ENCODE measurements around the gene U2AF2.

U2AF2 gene

DNA sequence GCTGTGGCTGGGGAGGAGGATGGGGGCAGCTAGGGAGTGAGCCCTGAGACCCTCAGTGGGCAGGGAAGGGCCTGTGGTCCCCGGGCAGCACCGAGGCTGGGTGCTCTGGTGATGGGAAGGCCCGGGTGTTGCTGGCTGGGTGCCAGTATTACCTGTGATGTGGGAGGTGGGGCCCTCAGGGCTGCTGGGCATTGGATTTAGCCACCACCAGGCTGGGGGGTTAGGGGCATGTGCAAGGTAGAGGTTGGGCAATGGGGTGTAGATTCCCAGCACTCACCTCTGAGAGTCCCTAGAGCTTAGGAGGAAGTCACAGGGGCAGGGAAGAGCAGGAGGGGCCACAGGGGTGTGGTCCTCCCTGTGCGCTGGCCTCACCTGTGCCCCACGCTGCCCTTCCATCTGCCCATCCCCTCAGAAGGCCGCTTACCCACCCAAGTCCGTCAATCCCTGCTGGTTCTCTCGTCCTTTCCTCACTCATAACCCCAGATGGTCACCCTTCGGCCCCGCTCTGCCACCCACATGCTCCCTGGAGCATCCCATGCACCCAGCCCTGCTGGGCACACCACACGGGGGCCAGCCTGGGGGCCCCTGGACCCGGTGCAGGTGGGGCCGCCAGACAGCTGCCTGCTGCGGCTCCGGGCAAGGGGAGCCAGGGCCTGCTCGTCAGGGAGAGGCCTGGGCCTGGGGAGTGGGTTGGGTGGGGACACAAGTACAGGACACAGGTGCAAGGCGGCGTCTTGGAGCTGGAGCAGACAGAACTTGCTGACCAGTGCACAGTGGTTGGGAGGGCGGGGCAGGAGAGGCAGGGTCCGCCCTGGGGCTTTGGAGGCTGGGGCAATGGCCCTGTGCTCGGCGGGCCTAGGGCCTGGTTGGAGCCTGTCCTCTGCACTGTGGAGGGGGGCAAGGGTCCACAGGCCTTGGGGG lies 32.7 kb downstream of the U2AF2 start:
- DNase-seq (ENCODE audit: extremely low read depth in 1 of 2, low read depth in 1 of 2): no peak

DNA sequence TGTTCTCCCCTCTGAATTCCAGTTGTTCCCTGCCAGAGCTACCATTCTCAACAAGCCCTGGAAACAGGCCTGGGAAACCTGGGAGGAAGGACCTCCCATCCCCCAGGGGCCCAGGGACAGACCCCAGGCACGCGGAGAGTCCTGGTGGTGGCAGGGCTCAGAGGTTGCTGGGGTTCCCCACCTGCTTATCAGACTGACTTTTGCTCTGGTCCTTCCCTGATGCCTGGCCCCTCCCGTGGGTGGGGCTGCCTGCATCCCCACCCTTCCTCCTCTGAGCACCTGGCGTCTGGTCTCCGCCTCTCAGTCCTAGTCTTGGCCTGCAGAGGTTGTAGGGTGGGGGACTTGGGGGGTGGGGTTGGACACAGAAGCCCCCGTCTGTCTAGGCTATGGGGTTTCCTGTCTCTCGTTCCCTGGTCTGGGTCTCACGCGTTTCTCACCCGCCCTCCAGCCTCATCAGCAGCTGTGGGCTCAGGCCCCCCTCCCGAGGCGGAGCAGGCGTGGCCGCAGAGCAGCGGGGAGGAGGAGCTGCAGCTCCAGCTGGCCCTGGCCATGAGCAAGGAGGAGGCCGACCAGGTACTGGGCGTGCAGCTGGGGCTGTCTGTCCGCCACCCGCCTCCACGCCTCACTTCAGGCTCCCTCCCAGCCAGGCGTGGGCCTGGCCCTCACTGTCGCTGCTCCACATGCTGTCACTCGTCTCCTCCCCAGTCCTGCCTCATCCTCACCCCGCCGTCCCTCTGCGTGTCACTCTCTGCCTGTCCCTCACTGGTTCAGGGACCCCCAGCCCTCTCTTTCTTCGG lies 33.8 kb downstream of the U2AF2 start:
- DNase-seq (ENCODE audit: extremely low read depth in 1 of 2, low read depth in 1 of 2): no peak

DNA sequence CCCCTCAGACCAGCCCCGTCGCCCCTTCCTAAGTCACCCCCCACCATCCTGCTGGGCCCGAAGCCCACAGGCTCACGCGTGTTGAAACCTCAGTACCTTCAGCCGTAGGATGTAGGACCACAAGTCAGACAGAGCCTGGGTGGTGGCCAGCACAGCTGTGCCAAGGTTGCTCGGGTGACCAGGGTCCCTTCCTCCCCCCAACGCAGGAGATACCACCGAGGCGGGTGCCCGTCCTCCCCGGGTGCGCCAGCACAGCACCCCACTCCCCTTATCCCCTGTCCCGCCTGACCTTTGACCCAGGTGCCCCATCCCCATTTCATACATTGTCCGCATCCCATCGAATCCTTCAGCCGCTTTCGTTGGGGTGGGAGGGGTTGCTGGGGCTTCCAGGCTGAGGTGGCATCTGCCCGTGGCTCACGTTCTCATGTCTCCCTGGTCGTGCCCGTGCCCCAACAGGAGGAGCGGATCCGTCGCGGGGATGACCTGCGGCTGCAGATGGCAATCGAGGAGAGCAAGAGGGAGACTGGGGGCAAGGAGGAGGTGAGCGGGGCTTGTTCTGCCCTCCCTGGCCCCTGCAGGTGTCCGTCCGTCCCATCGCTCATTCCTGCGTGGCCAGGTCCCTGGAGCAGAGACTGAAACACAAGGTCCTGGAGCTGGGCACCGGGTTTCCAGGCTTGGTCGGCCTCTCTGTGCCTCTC lies 34.7 kb downstream of the U2AF2 start:
- DNase-seq (ENCODE audit: extremely low read depth in 1 of 2, low read depth in 1 of 2): no peak

DNA sequence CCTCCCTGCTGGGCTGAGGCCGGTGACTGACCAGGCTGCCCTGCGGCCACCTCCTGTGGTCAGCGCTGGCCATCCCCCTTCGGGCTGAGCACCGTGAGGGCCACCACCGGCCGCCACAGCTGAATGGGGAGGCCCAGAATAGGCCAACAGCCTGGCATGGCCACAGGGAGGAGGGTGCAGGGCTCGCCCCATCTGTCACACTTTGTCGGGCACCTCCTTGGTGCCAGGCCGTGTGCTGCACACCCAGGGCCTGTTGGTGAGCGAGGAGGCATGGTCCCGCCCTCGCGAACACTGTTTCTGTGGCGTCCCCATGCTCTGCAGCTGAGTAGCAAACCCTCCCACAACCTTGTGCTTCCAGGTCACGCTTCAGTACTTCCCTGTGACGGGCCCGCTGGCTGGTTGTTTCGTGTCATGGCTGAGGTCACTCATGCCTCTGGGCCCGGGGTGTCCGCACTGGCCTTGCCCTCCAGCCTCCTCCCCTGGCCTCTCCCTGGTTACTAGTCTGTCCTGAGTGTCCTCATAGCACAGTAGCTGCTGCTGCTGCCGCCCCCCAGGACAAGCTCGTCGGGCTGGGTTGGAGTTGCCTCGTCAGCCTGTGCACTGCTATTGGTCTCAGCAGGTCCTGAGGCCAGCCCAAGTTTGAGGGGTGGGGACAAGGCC lies 35.4 kb downstream of the U2AF2 start:
- no peak for DNase-seq (ENCODE audit: extremely low read depth in 1 of 2, low read depth in 1 of 2)

DNA sequence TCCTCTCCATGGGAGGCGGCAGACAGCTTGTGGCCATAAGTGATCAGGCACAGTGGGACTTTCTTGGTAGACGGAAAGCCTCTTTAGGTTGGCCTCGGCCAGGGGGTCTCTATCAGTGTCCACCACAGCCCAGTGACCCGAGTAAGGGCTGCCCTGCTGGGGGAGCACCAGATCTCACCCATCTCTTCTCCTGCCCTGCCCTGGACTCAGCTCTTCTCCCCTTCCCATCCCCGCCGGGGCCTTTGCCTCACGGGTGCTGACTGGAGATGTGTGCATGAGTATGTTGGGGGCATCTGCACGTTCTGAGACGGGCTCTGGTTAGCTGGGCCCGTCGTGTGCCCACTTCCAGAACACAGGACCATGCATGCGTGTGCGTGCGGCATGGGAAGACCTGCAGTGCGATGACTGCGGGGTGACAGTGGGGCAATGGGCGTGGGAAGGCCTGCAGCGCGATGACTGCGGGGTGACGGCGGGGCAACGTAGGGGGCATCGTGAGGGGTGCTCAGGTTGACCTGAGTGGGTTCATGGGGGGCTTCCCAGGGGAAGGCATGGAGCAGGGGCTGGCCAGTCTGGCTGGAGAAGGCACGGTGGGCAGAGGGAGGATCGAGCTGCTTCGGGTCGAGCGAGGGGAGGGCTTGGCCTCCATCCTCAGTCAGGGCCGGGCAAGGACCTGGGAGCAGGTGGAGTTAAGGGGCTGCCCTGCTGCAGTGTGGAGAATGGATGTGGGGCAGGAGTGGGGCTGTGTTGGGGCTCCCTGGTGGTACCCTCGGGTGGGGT lies 36.1 kb downstream of the U2AF2 start:
- DNase-seq (ENCODE audit: extremely low read depth in 1 of 2, low read depth in 1 of 2): no peak

DNA sequence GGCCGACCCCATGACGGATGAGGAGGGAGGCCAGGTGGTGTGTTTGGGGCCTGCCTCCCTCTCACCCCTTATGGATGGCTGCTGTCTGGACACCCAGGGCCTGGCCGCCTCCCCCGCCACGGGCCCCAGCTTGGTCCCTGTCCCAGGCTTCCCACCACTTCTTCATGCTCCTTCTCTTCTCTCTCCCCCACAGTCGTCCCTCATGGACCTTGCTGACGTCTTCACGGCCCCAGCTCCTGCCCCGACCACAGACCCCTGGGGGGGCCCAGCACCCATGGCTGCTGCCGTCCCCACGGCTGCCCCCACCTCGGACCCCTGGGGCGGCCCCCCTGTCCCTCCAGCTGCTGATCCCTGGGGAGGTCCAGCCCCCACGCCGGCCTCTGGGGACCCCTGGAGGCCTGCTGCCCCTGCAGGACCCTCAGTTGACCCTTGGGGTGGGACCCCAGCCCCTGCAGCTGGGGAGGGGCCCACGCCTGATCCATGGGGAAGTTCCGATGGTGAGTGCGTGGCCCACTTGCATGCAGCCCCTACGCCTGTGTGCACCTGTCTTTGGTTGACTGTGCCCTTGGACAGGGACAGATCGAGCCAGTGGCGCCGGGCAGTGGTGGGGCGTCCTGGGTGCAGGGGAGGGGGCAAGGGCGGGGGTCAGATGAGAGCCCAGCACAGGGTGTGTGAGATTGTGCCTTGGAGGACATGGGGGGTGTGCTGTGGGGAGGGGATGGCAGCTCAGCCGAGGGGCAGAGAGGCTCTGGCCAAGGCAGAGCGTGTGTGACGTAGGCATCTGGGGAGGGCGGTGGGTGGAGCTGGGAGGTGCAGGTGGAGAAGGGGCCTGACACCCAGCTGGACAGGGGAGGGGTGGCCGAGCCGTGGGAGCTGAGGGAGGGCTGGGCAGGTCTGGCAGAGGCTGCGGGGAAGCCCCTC lies 37.0 kb downstream of the U2AF2 start:
- DNase-seq (ENCODE audit: extremely low read depth in 1 of 2, low read depth in 1 of 2): no peak

DNA sequence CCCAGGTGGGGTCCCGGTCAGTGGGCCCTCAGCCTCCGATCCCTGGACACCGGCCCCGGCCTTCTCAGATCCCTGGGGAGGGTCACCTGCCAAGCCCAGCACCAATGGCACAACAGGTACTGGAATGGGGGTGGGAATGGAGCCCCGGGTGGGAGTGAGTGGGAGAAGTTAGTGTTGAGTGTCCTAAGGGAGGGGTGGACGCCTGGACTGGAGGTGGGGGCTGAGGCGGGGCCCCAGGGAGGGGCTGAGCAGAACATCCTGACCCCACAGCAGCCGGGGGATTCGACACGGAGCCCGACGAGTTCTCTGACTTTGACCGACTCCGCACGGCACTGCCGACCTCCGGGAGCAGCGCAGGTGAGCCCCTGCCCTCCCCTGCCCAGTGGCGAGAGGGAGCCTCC lies 37.8 kb downstream of the U2AF2 start:
- no peak for DNase-seq (ENCODE audit: extremely low read depth in 1 of 2, low read depth in 1 of 2)

DNA sequence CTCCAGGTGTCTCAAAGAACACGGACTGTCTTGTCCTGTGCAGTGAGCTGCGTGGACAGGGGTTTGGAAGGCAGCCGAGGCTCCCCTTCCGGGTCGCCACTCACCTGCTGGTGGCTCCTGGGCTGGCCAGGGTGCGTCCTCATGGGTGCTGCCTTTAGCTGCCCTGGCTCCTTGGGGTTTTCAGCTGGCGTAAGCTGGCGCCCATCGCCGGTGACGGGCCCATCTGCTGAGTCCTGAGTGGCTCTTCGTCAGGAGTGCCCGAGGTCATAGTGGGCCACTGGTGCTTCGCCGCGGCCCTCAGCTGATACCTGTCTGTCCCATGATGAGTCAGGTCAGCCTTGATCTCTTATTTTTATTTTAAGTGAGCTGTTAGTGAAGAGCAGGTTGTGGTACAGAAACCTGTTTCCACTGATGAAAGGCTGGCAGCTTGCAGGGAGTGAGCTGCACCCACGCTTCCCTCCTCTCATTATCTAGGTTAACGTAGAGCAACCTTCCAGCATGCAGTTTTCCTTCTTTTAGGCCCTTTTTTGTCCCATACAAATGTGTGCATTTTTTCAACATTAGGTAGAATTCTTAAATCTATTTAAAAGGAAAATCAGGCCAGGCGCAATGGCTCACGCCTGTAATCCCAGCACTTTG lies 38.6 kb downstream of the U2AF2 start:
- DNase-seq (ENCODE audit: extremely low read depth in 1 of 2, low read depth in 1 of 2): no peak

DNA sequence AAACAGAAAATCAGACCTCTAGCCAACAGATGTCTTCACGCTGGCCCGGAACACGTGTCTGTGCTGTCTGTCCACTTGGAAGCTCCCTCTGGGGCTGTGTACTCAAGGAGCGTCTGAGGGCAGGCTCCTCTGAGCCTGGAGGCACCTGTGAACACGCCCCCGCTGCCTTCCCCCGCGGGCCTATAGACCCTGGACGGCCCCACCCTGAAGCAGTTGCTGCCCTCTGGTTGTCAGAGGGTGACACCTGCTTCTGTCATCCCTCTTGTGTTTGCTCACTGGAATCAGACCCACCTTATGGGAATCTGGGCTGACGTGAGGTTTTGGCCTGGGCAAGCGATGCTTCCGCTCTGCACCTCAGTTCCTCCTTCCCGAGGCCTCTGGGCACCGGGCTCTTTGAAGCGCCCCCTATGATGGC lies 39.4 kb downstream of the U2AF2 start:
- DNase-seq (ENCODE audit: extremely low read depth in 1 of 2, low read depth in 1 of 2): no peak

DNA sequence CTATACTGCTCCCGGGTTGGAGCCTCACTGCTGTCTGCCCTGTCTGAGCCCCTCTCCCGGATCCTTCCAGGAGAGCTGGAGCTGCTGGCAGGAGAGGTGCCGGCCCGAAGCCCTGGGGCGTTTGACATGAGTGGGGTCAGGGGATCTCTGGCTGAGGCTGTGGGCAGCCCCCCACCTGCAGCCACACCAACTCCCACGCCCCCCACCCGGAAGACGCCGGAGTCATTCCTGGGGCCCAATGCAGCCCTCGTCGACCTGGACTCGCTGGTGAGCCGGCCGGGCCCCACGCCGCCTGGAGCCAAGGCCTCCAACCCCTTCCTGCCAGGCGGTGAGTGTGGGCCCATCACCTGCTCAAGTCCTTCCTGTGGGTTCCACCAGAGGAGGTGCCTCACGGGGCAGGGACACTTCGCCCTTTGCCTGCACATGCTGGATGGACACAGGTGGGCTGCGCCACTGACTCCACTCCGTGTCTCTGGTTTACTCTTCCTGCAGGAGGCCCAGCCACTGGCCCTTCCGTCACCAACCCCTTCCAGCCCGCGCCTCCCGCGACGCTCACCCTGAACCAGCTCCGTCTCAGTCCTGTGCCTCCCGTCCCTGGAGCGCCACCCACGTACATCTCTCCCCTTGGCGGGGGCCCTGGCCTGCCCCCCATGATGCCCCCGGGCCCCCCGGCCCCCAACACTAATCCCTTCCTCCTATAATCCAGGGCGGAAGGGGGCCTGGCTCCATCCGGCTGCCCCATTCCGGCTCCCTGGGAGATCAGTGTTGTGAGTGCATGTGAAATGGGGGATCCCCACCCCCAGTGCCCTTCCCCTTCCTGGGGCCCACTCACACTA lies 40.0 kb downstream of the U2AF2 start:
- no peak for DNase-seq (ENCODE audit: extremely low read depth in 1 of 2, low read depth in 1 of 2)

DNA sequence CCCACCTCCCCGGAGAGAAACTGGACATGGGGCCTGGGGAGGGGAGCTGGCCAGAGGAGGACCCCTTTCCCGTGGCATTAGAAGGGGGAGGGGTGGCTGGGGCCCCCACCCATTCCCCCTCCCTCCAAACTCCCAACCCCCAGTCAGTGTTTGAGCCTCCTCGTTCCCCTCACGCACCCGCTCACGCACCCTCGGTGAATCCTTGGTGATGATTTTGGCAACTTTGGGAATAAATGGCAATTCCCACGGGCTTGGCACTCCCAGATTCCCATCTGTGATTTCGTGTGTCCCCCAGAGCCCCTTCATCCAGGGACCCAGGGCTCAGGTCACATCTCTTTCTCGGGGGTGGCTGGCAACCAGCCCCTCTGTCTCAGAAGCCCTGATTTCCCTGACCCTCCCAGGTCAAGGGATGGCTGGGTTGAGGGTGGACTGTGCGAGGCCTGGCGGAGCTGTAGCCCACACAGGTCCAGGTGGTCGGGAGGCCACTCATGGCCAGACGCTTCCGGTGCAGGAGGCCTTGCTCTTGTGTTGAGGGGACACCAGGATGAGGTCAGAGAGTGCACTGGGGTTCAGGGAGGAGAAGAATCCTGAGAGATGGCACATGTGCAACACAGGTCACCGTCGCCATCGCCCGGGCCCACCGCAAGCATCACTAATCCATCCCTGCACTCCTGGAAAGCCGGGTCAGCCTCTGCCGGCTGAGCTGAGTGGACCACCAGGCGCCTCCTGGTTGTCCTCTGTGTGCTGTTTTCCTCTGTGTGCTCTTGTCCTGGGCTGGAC lies 40.9 kb downstream of the U2AF2 start:
- DNase-seq (ENCODE audit: extremely low read depth in 1 of 2, low read depth in 1 of 2): no peak

DNA sequence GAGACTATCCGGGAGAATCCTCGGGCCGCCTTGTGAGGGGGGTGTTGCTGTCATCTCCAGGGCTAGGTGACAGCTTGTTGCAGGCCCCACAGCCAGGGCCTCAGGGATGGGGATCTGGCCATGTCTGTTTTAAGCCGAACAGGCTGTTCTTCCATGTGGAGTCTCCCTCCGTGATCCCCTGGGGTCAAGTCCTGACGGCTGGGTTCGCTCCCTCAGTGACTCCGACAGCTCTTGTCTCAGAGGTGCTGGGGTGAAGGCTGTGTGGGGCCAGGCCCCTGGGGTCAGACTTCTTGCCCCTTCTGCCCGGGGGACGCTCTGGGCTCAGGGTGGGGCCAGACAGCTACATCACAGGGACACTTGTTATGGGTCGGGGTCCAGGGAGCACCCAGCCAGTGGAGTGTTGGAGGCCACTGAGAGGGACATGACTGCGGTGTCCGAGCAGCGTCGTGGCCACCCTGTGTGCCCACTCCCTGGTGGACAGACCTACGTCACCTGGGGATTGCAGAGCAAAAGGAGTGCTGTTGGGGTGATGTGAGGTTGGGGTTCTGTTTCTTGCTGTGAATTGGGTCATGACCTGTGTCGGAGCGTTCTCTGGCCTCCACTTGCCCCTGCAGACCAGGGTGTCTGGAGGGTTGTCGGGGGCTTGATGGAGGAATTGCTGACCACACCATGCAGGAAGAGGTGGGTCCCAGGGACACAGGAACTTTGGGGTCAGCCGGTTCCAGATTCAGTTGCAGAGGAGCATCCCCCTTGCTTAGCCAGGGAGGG lies 41.6 kb downstream of the U2AF2 start:
- DNase-seq (ENCODE audit: extremely low read depth in 1 of 2, low read depth in 1 of 2): no peak

DNA sequence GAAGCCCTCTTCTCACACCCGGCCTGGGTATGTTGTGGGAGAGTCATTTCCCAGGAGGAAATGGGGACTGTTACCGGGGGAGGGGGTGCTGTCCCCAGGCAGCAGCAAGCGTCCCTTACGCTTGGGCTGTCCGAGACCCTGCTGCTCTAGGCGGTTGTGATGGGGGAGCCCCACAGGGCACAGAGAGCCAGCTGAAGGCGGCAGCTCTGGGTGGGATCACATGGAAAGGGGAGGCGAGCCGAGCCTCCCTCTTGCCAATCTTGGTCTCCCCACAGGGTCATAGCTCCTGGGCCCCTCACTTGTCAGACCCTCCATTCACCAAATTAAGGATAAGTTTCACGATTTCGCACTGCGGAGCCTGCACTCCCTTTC lies 42.2 kb downstream of the U2AF2 start:
- DNase-seq (ENCODE audit: extremely low read depth in 1 of 2, low read depth in 1 of 2): no peak

DNA sequence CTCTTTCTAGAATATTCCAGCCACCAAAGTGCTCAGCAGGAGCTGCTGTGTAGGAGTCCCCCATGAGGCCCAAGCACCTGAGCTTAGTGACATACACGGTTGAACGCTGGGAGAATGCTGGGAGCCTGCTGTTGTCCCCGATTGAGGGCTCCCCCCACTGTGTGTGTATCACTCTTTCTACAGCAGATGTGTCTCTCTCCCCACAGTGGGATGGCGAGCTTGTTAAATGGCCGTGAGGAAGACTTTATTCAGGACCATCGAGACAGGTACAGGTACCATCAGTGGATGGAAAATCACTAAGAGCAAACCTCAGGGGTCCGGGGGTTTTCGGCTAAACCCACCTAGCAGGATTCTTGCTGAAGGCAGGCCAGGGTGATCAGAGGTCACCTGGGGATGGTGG lies 42.9 kb downstream of the U2AF2 start:
- no peak for DNase-seq (ENCODE audit: extremely low read depth in 1 of 2, low read depth in 1 of 2)

DNA sequence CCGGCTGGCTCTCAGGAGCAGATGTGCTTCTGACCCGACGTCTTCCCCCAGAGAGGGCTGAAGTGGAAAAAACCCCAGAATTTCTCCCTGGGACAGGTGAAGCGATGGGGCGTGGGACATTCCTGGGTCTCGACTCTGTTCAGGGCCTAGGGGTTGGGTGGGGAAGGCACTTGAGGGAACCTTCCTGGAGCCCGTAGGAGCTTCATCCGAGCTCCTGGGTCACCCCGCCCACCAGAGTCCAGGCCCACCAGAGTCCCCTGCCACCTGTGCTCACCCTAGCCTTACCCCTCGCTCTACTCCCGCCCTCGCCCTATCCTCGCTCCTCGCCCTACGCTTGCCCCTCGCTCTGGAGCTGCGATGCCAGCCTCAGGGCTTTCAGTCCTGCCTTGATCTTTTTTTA lies 43.4 kb downstream of the U2AF2 start:
- no peak for DNase-seq (ENCODE audit: extremely low read depth in 1 of 2, low read depth in 1 of 2)

DNA sequence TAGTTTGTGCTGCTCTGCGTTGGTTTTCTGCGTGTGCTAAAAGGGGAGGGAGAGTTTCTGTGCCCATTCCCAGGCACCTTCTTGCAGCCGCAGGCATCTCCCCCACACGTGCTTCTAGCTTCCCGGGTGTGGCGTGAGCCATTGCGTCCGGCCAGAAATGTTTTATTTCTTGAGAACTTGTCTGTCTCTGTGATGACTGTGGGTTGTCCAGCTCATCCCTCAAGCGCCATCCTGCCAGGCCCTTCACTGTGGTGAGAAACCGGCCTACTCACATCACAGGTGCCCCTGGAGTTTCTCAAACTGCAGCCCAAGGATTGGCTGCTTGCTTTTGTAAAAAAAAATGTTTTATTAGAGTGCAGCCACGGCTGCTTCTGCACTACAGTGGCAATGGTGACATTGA lies 44.4 kb downstream of the U2AF2 start:
- no peak for DNase-seq (ENCODE audit: extremely low read depth in 1 of 2, low read depth in 1 of 2)

All from activated CD8-positive, alpha-beta memory T cell treated with anti-CD3 and anti-CD28 coated beads for 1 hour (primary cell).